Stimulated activated CD4-positive, alpha-beta T cell treated with anti-CD3 and anti-CD28 coated beads, Interleukin-4, amount 100 ng/mL, for 1 hour (primary cell): ENCODE results near the gene MEIOSIN.
"Not testable (repeated sequence)": the region's sequence is repeated elsewhere in the genome, so short reads cannot be mapped to it uniquely, and the experiment has no call there.

Experiments used
- DNase-seq: peaks from one replicate; pipeline ENCODE4 v3.0.0-alpha.2; 2020

Gene MEIOSIN

GRCh38 chr19:45733160-45733810 lies at the start of gene MEIOSIN:
TSS of gene MEIOSIN (plus strand) at chr19:45733439. CDS start at chr19:45735377, 1,938 bp downstream.
- no peak for DNase-seq

GRCh38 chr19:45685045-45685444 lies 48.2 kb upstream of the MEIOSIN start:
- DNase-seq = not testable (repeated sequence)

GRCh38 chr19:45687599-45687998 lies 45.6 kb upstream of the MEIOSIN start:
- DNase-seq = no peak

GRCh38 chr19:45691516-45692186 lies 41.6 kb upstream of the MEIOSIN start, which contains the start of gene SNRPD2:
TSS of gene SNRPD2 (minus strand) at chr19:45691953. CDS start at chr19:45691888, 65 bp downstream.
- DNase-seq = peak; percentile 90

DNA sequence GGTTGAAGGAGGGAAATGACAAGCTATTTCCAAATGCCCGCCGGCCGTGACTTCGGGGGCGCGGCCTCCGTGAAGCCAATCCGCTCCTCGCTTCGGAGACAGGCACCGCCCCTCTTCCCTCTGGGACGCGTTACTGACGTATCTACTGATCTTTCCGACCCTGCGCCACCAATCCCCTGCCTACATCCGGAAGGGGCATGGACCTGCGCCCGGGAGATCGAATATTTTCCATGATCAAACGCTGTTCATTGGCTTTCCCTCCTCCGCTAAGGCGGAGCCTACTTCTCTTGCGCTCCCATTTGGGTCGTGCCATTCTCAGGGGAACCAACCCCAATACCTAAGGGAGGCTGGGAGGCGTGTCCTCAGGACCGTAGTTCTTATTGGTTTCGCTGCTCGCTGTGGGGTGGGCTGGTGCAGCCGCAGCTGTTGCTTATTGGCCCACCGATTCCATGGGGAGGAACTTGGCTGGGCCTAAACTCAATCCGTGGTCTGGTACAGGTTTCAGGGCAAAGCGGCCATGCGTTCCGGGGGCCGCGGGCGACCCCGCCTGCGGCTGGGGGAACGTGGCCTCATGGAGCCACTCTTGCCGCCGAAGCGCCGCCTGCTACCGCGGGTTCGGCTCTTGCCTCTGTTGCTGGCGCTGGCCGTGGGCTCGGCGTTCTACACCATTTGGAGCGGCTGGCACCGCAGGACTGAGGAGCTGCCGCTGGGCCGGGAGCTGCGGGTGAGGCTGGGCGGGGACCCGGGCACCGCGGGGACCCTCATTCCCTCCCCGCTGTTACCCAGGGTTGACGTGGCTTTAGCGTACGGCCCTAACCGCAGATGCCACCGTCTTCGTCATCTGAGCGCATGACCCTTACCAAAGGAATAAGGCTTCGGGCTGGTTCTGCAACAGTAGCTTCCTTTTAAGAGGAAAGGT lies 40.8 kb upstream of the MEIOSIN start, which contains the start of gene QPCTL:
Gene QPCTL, plus strand, starts transcription at position 480 of the 919 bp plus-strand sequence. Its CDS starts 38 bp downstream, at position 518.
- peak; percentile 95 for DNase-seq

- peak; percentile 81 for DNase-seq
These were observed 40.0 kb upstream of the MEIOSIN start for GRCh38 chr19:45693106-45693788.

GRCh38 chr19:45701676-45702075 lies 31.6 kb upstream of the MEIOSIN start:
- DNase-seq = no peak

- no peak for DNase-seq
These were observed 28.1 kb upstream of the MEIOSIN start for GRCh38 chr19:45705115-45705514.

- no peak for DNase-seq
These were observed 27.4 kb upstream of the MEIOSIN start for GRCh38 chr19:45705710-45706415.

DNA sequence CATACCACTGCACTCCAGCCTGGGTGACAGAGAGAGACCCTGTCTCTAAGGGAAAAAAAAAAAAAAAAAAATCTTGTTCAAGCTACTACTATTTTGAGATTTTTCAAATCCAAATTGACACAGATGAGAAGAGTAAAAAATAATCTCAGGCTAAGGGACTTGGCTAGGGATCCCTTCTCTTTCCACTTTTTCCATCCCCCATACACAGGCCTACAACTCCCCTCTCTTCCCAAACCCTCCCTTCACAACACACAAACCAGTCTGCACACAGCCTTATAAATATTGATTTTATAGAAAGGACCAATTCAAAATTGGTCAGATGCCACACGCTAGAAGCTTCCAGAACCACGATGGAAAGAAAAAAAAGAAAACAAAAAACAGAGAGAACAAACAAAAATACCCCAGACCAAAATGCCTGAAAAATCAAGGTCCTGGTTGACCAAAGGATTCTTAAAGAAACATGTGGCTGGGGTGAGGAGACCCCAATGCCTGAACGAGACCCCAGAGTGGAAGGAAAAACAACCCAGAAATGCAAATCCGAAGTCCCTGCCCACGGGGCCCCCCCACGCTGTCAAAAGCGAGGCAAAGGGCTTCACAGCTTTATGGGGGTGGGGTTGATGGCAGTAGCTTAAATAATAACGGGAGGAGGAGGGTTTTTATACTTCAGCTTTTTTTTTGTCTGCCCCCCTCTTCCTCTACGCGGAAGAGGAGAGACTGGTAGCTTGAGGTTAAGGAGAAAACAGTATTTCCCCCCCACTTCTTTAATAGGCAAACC lies 22.7 kb upstream of the MEIOSIN start:
- DNase-seq = no peak

DNA sequence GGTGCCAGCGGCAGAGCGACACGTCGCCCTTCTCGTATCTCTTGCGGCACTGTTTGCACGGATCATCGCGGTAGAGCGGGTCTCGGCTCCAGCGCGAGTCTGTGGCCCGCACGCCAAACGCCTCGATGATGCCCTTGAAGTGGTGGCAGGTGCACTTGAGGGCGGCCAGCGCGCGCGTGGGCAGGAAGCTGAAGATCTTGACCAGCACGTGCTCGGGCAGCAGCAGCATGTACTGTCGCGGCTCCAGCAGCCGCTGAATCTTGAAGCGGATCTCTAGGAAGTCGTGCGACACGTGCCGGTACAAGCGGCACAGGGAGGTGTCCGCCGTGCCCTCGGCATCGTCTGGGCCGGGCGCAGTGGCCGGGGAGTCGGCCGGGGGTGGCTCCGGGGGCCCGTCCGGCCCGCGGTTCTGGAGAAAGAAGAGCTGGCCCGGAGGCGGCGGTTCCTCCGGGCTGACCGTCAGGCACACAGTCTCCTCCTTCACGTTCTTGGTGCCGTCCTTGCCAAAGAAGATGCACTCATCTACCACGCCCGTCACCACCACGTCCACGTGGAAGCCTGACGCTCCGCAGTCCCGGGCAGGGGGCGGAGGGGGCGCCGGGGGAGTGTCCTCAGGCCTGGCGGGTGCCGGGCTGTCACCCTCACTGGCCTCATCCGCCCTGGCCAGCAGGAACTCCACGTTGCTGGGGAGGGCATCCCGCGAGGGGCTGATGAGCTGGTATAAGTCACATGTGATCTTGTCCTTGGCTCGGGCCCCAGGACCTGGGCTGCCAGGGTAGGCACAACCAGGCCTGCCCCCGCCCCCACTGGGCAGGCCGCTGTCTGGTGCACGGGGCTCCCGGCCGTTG lies 21.2 kb upstream of the MEIOSIN start:
- no peak for DNase-seq

- DNase-seq = no peak
These were observed 20.6 kb upstream of the MEIOSIN start for GRCh38 chr19:45712699-45713067.

- DNase-seq = no peak
These were observed 20.1 kb upstream of the MEIOSIN start for GRCh38 chr19:45713141-45713540.

GRCh38 chr19:45715139-45715538 lies 18.1 kb upstream of the MEIOSIN start:
- no peak for DNase-seq

GRCh38 chr19:45716359-45717130 lies 16.7 kb upstream of the MEIOSIN start:
- peak; percentile 8 for DNase-seq

GRCh38 chr19:45717131-45717982 lies 15.9 kb upstream of the MEIOSIN start:
- DNase-seq = peak; percentile 96

DNA sequence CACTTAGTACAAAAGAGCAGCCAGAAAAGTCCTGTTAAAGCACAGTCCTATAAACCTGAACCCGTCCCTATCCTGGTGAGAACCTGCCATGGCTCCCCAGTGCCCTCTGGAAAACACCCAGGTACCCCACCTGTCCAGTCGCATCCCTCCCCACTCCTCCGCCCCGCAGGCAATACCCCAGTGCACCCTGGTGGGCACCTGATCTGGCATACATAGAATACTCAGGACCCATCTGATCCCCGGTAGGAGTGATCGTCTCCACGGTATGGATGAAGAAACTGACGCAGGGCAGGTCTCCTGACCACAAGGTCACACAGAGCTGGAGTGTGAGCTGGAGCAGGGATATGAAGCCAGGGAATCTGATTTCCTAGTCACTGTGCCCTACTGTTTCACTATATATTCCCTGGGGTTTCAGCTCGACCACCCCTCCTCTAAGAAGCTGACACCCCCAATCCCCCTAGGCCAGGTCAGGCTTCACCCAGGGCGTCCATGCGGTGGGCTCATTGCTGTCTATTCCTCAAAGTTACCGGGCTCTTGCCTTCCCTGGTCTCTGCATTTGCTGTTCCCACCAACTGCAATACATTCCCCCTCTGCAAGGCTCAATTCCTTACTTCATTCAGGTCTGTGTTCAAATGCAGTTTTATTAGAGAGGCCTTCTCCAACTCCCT lies 15.1 kb upstream of the MEIOSIN start:
- DNase-seq = no peak

- not testable (repeated sequence) for DNase-seq
These were observed 13.2 kb upstream of the MEIOSIN start for GRCh38 chr19:45720065-45720464.
